ENCODE measurements around the gene NDST3.
A peak's percentile ranks its signal among the peaks of the same experiment; 100 is the strongest.
"Not testable (repeated sequence)": the region's sequence is repeated elsewhere in the genome, so short reads cannot be mapped to it uniquely, and the experiment has no call there.

The NDST3 gene

DNA sequence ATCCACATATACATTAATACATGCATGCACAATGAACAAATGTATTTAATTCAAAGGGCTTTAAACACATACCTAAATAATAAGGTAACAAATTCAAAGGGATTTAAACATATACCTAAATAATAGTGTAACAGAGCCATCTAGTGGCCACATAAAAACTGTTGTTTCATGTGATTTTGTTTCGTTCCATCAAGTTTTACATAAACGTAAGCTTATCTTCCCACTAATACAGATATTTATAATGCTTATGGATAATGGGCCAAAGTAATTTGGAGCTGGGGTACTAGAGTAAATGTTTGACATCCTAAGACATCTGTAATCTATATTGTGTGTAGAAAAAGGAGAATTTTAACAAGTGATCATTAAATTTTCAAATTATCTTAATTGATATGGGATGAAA is 236.2 kb downstream of the NDST3 start:
- DNase-seq (ENCODE audit: low read depth in 2 of 2), result no peak

DNA sequence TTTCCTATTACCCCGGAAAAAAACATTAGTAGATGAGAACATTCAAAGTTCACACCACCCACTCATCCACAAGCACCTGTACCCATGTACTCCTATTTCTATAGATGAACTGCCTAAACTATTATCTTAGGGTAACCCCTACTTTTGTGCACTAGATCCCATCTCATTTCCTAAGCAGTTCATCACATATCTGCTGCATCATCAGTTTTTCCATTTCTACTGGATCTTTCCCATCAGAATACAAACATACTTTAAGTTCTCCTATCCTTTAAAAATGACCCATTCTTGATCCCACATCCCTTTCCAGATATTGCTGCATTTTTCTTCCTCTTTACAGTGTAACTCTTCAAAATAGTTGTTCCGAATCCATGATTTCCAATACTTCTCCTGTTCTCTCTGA is 237.5 kb downstream of the NDST3 start:
- DNase-seq (ENCODE audit: low read depth in 2 of 2), result no peak

DNA sequence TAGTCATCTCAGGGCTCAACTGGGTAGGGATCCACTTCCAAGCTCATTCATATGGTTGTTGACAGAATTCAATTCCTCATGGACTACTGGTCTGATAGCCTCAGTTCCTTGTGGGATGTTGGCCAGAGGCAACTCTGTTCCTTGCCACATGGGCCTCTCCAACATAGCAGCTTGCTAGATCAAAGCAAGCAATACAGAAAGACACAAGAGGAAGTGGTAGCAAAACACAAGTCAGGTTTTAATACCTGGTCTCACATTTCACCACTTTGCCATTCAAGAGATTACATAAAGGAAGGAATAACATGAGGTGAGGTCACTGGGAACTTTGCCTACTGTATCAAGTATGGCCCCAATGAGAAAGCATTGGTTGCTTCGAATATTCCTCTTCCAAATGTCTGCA is 239.4 kb downstream of the NDST3 start:
- no peak for DNase-seq (ENCODE audit: low read depth in 2 of 2)

DNA sequence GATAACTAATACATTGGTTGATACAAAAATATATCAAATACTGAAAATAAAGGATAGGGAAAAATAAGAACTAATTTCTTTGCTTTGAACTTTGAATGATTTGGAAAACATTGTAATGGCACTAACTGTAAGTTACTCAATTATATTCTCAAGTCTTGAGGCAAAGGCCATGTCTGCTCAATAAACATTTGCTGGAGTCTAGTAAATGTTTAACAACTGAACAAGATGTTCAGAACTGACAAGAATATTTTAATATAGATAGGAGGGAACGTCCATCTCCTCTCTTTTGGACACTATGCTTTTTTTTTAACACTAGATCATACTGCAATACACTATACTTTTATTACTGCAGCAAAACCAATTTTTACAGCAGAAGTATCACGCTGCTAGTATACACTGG is 242.3 kb downstream of the NDST3 start:
- no peak for DNase-seq (ENCODE audit: low read depth in 2 of 2)

DNA sequence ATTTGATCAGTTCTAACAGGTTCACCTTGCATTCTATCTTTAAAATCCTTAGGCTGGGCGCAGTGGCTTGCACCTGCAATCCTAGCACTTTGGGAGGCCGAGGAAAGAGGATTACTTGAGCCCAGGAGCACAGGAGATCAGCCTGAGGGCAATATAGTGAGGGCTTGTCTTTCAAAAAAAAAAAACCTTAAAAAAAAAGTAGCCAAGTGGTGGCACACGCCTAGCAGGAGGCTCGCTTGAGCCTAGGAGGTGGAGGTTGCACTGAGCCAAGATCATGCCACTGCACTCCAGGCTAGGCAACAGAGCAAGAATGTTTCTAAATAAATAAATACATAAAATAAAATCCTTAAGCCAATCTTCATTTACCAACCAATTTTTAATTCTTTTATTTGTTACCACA is 243.0 kb downstream of the NDST3 start:
- no peak for DNase-seq (ENCODE audit: low read depth in 2 of 2)

DNA sequence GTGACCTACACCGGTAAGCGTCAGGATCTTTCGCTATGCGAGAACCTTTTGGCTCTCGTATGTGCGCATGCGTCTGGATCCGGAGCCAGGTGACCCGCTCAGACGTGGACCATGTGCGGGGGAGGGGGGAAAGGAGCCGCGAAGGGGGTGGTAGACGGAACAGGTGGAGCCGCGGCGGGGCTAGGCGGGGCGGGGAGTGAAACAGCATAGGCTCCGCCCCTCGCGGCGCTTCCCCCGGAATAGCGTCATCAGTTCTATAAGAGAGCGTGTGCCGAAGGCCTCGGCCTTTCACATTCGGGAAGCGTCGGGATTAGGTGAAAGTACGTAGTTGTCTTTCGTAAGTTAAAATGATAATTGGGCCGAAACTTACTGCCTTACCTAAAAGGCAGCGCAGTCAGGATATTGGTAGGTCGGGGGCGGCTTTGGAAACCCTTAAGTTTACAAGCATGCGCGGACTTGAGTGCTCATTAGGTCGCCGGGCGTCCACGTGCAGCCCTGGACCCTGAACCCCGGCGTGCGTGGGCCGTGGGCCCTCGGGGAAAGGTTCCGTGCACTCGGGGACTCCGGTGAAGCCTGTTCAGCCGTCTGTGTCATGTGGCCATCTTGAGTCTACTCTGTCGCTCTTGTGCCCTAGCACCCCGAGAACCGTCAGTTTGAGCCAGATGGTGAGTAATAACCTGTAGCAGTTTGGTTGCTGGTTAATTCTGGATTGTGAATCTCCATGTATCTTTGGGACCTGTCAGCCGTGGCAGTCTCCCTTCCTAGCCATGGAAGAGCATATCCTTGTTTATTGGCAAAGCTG is 244.4 kb downstream of the NDST3 start:
- DNase-seq (ENCODE audit: low read depth in 2 of 2), result peak; percentile 95 to 99

DNA sequence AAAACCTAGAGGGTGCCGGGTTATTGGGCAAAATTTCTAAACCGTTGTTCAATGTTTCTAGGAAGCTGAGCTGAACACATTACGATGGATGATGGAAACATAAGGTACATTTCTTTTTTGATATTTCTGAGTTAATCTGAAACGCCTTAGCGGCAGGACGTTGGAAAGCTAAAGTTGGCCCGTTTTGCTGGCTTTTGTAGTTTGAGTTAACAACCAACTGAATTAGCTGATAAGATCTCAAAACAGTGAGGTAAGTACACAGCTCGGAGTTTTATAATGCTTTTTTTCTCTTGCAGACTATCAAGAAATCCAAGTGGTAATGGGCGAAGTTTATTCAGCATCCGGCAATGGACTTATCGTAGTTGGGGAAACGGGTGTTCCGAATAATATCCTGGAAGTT is 245.0 kb downstream of the NDST3 start:
- no peak for DNase-seq (ENCODE audit: low read depth in 2 of 2)

DNA sequence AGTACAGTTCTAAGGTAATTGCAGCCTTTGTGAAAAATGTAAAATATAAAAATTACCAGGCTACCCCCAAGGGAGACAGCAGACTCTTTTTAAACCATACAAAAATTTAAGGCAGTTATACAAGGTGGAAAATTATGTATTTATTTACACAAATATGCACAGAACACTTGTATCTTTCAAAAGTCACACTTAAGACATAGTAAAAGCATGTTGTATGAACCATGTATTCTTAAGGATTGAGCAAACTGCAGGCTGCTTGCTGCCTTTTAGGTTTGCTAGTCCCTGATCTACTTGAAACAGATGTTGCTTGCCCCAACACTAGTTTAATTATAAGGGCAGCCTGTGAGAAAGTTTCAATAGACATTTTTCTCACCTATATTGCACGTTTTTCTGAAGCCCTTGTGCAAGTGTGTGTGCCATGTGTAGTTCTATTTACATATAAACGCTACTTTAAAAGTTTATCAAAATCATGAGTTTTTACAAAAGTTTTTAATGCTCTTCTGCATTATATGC is 245.7 kb downstream of the NDST3 start:
- DNase-seq (ENCODE audit: low read depth in 2 of 2), result no peak

DNA sequence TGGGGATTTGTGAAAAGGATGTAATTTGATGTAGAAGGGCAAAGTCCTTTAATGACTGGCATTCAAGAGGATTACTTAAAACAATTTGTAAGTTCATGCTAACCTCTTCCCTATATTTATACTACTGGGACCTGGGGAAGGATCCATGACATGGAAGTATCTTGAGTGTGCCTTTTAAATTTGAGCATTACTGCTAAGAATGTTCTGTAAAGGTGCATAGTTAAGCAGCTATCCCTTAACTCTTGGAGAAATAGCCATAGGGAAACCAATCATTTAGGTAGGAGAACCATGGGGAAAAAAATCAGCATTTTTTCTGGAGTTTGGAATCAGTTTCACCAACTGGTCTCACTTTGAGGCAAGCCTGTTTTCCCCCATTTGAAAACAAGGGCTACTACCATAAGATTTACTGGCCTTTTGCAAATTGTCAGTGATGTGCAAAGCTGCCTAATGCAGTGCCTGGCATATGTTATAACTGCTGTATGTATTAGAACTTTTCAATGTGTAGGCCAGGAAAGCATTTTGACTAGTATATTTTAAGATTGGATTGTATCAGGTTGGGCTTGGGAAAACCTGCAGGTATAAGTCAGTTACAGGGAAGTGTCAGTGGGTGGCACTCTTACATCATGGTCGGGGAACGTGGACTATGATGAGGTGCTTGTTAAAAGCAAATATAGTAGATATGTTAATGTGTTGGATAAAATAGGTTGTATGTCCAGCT is 246.4 kb downstream of the NDST3 start:
- DNase-seq (ENCODE audit: low read depth in 2 of 2), result no peak

DNA sequence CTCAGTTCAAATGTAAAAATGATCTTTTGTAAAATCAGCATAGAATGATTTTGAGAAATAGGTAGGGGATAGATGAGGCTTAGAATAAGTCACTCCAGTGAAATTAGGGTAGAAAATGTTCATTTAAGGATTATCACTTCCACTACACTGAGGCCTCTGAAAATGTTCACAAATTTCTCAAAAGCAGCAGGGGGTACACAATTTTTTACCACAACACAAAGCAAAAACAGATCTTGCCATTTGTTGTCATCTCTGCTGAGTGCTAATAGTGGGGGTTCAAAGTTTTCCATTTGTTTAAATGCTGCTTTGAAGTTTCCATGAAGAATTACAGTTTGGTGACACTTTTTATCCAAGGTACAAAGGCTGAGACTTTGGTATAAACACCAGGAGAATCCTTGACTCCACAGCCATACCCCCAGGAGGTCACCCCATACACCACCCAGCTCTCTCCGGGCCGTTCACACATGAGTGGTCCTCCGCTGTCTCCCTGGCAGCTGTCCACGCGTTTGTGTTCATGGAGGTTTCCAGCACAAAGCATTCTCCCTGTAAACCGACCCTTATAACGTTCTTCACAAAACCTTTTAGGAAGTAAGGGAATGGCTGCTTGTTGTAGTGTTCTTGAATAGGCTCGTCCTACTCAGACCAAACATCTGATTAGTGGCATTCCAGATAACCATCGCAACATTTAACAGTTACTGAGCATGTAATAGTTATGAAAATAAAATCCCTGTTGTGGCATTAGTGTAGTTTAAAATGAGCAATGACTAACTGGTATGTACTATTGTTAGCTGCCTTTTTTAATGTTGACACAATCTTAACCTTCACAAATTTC is 247.5 kb downstream of the NDST3 start:
- DNase-seq (ENCODE audit: low read depth in 2 of 2), result no peak

DNA sequence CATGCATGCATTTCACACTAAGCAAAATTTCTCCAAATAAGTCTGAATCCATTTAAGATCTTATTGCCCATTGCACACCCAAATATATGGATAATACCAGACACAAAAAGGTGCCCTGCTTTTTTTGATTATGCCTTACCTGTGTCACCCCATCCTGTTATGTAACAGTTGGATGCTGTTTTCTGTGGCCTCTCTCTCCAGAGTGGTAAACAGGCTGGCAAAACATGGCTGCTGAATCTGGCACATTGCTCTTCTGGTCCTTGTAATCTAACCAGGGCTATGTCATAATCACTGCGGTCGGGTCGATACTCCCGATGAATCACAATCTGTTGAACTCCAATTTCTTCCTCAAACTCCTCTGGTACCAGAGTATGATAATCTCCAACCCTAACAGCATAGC is 248.4 kb downstream of the NDST3 start:
- no peak for DNase-seq (ENCODE audit: low read depth in 2 of 2)

DNA sequence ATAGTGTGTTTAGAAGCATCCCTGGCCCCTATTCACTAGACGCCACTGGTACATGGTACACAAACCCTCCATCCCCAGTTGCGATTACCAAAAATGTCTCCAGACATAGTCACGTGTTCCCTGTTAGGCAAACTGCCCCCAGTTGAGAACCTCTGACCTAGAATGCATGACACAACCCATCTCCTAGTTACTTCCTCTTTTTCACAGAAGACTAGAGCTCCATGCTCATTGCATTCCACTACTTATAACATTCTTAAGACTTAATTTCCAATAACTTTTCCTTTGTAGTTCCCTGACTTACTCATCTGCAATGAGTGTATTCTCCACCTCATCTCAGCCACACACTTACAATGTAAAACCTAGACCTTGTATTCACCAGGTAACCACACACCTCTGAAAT is 249.9 kb downstream of the NDST3 start:
- DNase-seq (ENCODE audit: low read depth in 2 of 2), result no peak

DNA sequence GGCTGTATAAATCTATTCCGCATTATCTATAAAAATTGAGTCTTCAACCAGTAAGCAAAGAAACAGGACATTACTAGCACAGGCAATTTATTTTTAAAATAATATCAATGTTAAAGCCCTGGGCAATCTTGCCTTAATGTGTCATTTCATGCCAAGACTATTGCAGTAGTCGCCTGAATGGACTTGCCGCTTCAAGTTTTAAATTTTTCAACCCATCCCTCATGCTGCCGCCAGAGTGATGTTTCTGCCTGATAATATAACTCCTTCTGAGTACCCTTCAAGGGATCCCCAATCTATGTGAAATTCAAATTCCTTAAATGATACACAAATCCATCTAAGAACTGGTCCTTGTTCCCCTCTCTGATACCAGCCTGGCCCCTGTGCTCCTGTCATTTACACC is 251.6 kb downstream of the NDST3 start:
- no peak for DNase-seq (ENCODE audit: low read depth in 2 of 2)

DNA sequence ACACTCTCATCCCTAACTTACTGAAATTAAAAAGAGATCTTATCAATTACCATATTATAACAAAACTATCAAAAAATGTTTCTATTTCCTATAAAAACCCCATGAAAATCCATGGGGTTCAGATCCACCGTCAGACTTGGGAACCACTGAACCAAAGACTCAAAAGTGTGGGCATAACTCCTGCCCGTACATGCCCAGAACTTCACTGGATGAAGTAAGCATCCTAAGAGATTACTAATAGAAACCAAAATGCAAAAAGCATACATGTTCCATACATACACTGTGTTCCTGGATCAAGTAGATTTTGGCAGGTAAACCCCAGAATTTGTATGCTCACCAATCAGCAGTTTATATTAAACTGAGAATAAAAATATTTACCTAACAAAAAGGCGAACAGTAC is 252.4 kb downstream of the NDST3 start:
- DNase-seq (ENCODE audit: low read depth in 2 of 2), result no peak

DNA sequence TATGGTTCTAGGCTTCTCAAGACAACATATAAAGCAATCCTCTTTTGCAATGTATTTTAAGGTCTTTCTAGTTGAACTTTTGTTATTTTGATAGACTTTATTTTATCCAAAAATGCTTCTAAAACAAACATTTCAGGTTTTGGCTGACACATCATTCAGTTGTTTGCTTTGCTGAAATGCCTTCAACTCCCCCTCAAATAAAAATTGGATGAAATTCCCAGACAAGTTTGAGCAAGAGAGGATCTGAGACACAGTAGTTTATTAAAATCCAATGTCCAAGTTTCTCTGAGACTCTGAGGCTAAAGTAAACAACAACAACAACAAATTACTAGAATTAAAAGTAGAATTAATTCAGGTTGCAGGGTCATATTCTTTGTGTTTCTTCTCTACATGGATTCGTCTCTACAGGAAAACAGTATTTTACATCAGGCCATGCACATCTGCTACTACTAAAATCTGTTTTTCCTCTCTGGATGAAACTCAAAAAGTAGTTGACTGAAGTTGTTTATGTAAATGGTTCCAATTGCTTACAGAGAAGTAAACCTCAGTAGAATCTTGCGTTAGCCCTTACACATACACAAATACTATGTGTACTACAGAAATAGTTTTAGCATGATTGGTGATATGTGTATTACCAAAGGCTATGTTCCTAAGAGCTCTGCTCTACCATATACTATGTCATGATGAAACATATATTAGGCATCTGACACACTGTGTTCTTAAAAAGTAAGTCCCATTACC is 253.6 kb downstream of the NDST3 start:
- no peak for DNase-seq (ENCODE audit: low read depth in 2 of 2)

DNA sequence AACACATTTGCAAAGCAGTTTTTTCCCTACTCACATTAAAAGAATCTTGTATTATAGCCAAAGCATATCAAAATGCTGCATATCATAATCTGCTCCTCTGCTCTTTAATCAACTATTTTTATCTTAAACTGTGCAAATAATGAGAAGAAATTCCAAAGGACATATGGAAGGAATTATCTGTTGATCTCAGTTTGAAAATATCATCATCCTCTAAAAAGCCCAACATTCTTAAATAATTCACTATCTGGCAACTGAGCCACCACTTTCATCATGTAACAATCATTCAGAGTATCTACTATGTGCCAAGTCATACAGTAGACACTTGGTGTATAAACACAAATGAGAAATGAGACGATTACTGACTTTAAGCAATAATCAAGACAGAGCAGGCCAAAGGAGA is 255.5 kb downstream of the NDST3 start:
- no peak for DNase-seq (ENCODE audit: low read depth in 2 of 2)

DNA sequence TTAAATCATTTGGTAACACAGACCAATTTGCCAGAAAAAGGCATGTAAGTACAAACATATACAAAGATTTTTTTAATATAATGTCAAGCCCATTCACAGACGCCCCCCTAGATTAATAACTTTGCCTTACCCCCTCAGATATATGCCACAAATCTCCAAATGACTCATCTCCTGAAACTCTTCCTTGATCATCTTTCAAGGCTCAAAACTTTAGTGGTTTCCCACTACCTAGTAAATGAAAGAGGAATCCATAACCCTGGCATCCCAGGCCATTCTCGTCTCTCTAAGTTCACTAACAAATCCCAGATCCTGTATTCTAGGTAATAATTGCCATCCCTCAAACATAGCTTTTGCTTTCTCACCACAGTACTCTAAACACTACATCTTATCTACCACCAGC is 256.7 kb downstream of the NDST3 start:
- DNase-seq (ENCODE audit: low read depth in 2 of 2), result no peak

DNA sequence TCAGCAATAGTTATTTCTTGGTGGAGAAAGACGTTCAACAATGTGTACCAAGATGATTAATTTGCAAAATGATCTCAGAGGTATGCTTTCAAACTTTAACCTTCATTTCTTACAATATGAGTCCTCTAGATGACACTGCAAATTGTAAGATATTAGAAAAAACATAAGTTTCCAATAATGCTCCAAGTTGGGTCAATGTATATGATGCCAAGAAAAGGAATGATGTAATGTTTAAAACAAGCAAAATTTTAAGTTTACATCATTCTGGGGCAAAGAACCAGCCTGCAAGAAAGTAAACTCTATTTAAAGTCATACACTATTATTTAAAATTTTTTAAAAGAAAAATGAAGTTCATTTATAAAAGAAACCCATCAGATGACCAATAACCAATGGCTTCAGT is 262.4 kb downstream of the NDST3 start:
- DNase-seq (ENCODE audit: low read depth in 2 of 2), result no peak

DNA sequence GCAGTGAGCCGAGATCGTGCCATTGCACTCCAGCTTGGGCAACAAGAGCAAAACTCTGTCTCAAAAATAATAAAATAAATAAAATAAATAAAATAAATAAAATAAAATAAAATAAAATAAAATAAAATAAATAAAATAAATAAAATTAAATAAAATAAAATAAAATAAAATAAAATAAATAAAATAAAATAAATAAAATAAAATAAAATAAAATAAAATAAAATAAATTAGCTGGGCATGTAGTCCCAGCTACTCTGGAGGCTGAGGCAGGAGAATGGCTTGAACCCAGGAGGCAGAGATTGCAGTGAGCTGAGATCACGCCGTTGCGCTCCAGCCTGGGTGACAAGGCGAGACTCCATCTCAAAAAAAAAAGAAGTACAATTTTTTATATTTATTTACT is 265.3 kb downstream of the NDST3 start:
- not testable (repeated sequence) for DNase-seq (ENCODE audit: low read depth in 2 of 2)

DNA sequence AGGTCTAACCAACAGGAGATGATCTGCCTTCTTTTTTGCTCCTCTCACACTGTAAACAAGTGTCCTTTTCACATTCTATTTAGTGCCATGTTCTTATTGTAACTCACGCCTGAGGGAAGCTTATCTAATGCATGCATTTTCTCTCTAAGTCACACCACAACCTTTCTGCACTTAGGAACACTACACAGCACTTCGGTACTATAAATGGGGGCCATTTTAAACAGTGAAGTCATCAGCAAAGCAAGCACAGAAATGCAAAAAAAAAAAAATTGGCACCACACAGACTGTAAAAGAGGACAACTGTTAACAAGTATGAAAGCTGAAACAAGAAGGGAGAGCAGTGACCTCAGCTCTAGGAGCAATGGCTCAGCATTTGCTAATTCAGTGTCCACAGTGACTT is 273.4 kb downstream of the NDST3 start:
- no peak for DNase-seq (ENCODE audit: low read depth in 2 of 2)

Measured in activated CD8-positive, alpha-beta memory T cell treated with anti-CD3 and anti-CD28 coated beads for 4 hours (primary cell).